Measurements from ENCODE around the gene PWWP2A.

Gene PWWP2A

DNA sequence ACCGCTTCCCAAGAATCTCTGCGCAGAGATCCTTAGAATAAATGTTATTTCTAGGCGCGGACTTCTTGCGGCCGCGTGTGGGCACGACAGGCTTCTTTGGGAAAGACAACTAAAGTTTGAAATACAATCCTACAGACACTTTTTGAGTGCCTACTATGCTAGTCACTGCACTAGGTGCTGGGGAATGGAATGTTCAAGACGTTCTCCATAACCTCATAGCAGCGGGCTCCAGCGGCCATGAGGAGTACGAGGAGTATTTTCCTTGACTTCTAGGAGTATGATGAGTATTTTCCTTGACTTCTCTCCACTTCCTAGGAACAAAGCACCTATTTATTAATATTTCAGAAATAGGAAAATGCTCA, 636 bp upstream of the PWWP2A start:
- H3K4me3 ChIP-seq (ENCODE audit: low read length): no peak overlapping the region

DNA sequence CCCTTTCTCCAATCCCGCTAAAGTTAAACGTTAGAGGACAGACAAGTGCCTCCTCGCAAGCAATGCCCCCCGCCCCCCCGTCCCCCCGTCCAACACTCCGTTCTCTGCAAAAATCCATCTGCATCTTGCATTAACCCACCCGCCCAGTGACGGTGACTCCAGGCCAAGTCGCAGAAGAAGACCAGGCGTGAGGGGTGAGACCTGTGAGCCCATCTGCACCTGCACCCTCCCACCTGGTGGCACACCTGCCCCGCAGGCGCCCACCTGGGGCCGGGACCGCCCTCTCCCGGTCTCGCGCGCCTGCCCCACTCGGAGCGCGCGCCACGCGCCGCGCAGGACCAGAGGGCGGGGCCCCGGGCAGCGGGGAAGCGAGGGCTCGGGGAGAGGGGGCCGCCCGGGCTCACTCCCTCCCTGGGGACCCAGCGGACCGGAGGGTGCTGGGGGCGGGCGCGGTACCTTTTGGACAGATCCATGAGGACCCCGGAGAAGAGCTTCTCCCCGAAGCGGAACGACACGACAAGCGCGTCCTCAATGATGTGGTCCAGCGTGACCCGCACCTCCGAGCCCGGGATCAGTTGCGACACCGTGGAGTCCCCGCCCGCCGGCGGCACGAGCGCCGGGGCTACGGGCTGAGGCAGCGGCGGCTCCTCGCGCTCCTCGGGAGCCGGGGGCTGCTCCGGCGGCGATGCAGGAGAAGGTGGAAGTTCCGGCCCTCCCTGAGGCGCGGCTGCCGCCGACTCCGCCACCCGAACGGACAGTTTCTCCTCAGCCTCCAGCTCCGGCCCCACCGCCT, 705 bp downstream of the PWWP2A start:
- peak overlapping the region; percentile 97 for H3K4me3 ChIP-seq (ENCODE audit: low read length)

More for the DNA sequence above, 636 bp upstream of the PWWP2A start:
- Histone ChIP-seq H3K4me1 (ENCODE audit: control insufficient read depth, insufficient read depth, low read length) (peaks cover 6% of the 10 kb centered on the region), H3K27me3 (ENCODE audit: control insufficient read depth, insufficient read depth, low read length) (no peaks in the 10 kb centered on the region), H3K36me3 (ENCODE audit: insufficient read depth, low read length) (peaks cover 6% of the 10 kb centered on the region), H3K4me2 (ENCODE audit: low read length) (peak overlapping the region; percentile 9), H3K9me3 (replicated peaks; ENCODE audit: low read length) (no peaks in the 10 kb centered on the region), H3K9ac (ENCODE audit: low read depth, low read length) (no peak overlapping the region)

DNA sequence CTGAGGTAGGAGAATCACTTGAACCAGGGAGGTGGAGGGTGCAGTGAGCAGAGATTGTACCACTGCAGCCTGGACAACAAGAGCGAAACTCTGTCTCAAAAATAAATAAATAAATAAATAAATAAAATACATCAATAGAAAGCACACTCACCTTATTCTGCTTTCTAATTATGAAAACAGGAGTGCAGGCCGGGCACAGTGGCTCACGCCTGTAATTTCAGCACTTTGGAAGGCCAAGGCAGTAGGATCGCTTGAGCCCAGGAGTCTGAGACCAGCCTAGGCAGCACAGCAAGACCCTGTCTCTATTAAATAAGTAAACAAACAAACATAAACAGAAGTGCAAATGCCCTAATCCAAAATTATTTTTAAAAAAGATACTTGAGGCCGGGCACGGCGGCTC, 2.3 kb downstream of the PWWP2A start:
- Histone ChIP-seq H3K9me3 (replicated peaks; ENCODE audit: low read length) (no peaks in the 10 kb centered on the region), H3K36me3 (ENCODE audit: insufficient read depth, low read length) (peaks cover 25% of the 10 kb centered on the region), H3K4me2 (ENCODE audit: low read length) (no peak overlapping the region)

More for the DNA sequence above, 705 bp downstream of the PWWP2A start:
- peak overlapping the region; percentile 86 for H3K4me2 ChIP-seq (ENCODE audit: low read length)
- H3K27me3 ChIP-seq (ENCODE audit: control insufficient read depth, insufficient read depth, low read length): no peaks in the 10 kb centered on the region
- peak overlapping the region; percentile 94 for H3K9ac ChIP-seq (ENCODE audit: low read depth, low read length)
- no peaks in the 10 kb centered on the region for H3K9me3 ChIP-seq (replicated peaks; ENCODE audit: low read length)
- H3K4me1 ChIP-seq (ENCODE audit: control insufficient read depth, insufficient read depth, low read length): peaks cover 6% of the 10 kb centered on the region
- peaks cover 11% of the 10 kb centered on the region for H3K36me3 ChIP-seq (ENCODE audit: insufficient read depth, low read length)

DNA sequence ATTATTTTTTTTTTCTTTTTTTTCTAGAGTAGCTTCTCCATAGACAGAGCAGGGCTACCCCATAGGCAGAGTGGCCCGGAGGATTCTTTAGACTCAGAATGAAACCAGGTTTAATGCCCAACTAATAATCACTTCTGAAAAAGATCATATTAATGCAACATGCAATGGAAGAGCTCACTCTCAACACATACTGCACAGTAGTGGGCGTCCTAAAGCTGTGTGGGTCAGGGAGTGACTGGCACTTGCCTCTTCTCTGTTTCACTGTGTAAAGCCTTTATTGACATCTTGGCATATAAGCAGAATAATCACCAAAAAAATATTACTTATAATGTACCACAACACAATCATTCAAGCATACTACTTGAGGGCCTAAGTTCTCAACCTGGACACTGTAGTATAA, 11.1 kb downstream of the PWWP2A start:
- H3K4me3 ChIP-seq (ENCODE audit: low read length): no peak overlapping the region
- no peaks in the 10 kb centered on the region for H3K27me3 ChIP-seq (ENCODE audit: control insufficient read depth, insufficient read depth, low read length)
- no peaks in the 10 kb centered on the region for H3K9me3 ChIP-seq (replicated peaks; ENCODE audit: low read length)
- no peak overlapping the region for H3K9ac ChIP-seq (ENCODE audit: low read depth, low read length)
- no peaks in the 10 kb centered on the region for H3K4me1 ChIP-seq (ENCODE audit: control insufficient read depth, insufficient read depth, low read length)
- no peak overlapping the region for H3K4me2 ChIP-seq (ENCODE audit: low read length)
- H3K36me3 ChIP-seq (ENCODE audit: insufficient read depth, low read length): peaks cover 28% of the 10 kb centered on the region

More for the DNA sequence above, 2.3 kb downstream of the PWWP2A start:
- Histone ChIP-seq H3K9ac (ENCODE audit: low read depth, low read length) (no peak overlapping the region), H3K4me3 (ENCODE audit: low read length) (no peak overlapping the region), H3K4me1 (ENCODE audit: control insufficient read depth, insufficient read depth, low read length) (peaks cover 6% of the 10 kb centered on the region), H3K27me3 (ENCODE audit: control insufficient read depth, insufficient read depth, low read length) (no peaks in the 10 kb centered on the region)

DNA sequence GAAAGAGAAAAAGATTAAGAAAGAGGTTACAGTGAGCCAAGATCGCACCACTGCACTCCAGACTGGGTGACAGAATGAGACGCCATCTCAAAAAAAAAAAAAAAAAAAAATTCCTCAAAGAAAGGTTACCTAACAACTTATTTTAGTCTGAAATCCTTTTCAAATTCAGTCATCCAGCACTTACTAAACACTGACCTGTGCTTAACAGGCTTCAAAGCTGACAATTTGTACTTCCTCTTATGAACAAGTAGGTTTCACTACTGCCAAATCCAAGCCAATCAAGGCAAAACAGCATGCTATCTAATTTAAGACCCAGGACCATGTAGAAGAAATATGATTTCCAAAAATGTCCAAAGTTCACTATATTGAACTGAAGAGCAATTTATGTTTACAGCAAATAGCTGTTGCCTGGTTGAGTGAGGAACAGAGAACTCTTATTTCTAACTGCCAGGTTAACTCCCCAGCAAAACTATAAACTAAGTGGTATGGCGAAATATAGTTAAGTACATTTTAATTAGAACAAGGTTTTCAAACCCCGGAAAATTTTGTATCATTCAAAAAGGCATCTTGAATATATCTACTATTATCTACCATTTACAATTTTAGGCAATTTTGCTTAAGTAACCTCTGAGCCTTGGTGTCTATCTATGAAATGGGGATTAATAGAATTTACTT, 13.4 kb downstream of the PWWP2A start:
- Histone ChIP-seq H3K9me3 (replicated peaks; ENCODE audit: low read length) (no peaks in the 10 kb centered on the region), H3K27me3 (ENCODE audit: control insufficient read depth, insufficient read depth, low read length) (no peaks in the 10 kb centered on the region), H3K4me2 (ENCODE audit: low read length) (no peak overlapping the region), H3K9ac (ENCODE audit: low read depth, low read length) (no peak overlapping the region), H3K4me1 (ENCODE audit: control insufficient read depth, insufficient read depth, low read length) (no peaks in the 10 kb centered on the region), H3K4me3 (ENCODE audit: low read length) (no peak overlapping the region), H3K36me3 (ENCODE audit: insufficient read depth, low read length) (peaks cover 19% of the 10 kb centered on the region)

DNA sequence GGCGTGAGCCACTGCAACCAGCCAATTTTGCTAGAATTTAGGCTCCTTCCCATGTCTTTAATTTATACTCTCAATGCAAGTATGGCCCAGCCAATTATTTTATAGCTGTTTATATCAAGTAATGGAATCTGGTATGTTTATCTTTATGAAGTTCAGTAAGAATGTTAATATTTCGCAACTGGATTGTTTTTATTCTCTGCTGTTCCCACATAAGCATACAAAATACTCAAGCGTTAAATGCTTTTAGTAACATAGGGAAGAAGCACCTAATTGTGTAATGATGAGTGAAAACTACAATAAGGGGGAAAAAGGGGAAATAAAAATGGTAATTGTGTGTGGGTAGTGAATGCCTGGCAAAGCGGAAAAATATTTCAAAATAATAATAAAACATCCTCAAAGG, 21.3 kb downstream of the PWWP2A start:
- Histone ChIP-seq H3K9me3 (replicated peaks; ENCODE audit: low read length) (no peaks in the 10 kb centered on the region), H3K9ac (ENCODE audit: low read depth, low read length) (no peak overlapping the region), H3K36me3 (ENCODE audit: insufficient read depth, low read length) (peaks cover 27% of the 10 kb centered on the region), H3K4me2 (ENCODE audit: low read length) (no peak overlapping the region), H3K4me1 (ENCODE audit: control insufficient read depth, insufficient read depth, low read length) (peaks cover 9% of the 10 kb centered on the region), H3K4me3 (ENCODE audit: low read length) (no peak overlapping the region), H3K27me3 (ENCODE audit: control insufficient read depth, insufficient read depth, low read length) (no peaks in the 10 kb centered on the region)

DNA sequence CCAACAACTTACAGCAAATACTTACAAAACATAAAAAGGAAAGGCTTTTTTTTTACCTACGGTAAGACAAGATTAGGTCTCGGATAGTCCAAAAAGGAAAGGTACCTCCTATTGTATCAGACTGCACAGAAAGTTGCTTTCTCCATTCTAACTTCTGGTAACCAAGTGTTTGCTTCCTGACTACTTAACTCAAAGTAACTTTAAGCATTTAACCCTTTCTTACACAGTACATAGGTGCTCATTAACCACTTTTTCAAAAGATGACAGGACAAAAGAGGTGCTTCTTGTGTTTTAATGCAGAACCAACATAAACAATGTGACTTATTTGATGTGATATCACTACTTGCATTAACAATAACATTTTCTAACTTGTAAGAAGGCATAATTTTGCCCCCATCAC, 23.1 kb downstream of the PWWP2A start:
- peaks cover 33% of the 10 kb centered on the region for H3K36me3 ChIP-seq (ENCODE audit: insufficient read depth, low read length)
- H3K9me3 ChIP-seq (replicated peaks; ENCODE audit: low read length): no peaks in the 10 kb centered on the region
- H3K4me2 ChIP-seq (ENCODE audit: low read length): no peak overlapping the region
- peaks cover 9% of the 10 kb centered on the region for H3K4me1 ChIP-seq (ENCODE audit: control insufficient read depth, insufficient read depth, low read length)
- H3K27me3 ChIP-seq (ENCODE audit: control insufficient read depth, insufficient read depth, low read length): no peaks in the 10 kb centered on the region
- H3K9ac ChIP-seq (ENCODE audit: low read depth, low read length): no peak overlapping the region
- H3K4me3 ChIP-seq (ENCODE audit: low read length): no peak overlapping the region

DNA sequence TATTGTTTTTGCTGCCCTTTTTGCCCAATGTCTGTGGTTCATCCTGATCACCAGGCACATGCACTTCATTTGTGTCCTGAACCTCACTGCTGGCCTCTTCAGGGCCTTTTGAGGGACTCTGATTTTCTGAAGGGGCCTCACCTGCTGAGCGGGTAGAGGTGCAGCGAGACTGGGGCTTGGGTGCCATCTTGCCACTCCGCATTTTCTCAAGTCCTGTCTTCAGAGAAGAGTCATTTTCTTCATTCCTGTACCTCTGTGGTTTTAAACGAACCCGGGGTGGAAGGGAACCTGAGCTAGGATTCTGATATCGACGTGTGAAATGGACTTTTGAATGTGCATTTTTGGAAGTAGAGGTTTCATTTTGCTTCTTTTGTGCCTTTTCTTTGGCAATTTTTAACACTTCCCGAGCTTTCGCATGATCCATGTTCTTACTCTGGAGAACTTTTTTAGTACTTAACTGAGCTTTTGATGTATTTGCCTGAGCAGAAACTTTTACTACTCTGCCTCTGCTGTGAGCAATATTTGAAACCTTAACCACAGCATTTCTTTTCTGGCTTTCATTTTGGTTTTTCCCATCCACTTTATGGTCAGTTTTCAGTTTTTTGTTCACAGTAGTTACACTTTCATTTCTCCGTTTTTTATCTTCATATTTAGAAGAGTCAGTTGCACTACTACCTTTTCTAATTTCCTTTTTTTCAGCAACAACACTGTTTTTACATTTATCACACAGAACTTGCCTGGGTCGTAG, 26.1 kb downstream of the PWWP2A start:
- Histone ChIP-seq H3K27me3 (ENCODE audit: control insufficient read depth, insufficient read depth, low read length) (no peaks in the 10 kb centered on the region), H3K9ac (ENCODE audit: low read depth, low read length) (no peak overlapping the region), H3K36me3 (ENCODE audit: insufficient read depth, low read length) (peaks cover 25% of the 10 kb centered on the region), H3K9me3 (replicated peaks; ENCODE audit: low read length) (no peaks in the 10 kb centered on the region), H3K4me1 (ENCODE audit: control insufficient read depth, insufficient read depth, low read length) (peaks cover 8% of the 10 kb centered on the region), H3K4me3 (ENCODE audit: low read length) (no peak overlapping the region), H3K4me2 (ENCODE audit: low read length) (no peak overlapping the region)

DNA sequence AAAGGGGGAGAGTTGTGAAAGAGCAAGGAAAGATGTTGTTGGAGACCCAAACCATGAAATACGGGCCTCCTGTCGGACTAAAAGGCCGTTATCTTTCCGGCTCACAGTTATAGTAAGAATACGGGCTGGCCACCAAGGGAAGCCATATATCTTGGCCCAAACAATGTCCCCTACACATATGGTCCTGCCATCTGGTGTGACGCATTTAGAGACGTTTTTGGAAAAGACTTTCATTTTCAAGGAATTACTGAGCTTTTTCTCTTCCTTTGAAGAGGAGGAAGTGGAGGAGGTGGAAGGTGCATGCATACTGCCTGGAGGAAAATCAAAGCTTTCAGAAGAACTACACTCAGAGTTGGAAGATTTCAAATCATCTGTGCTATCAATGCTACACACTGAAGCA, 26.7 kb downstream of the PWWP2A start:
- Histone ChIP-seq H3K4me1 (ENCODE audit: control insufficient read depth, insufficient read depth, low read length) (peaks cover 3% of the 10 kb centered on the region), H3K4me2 (ENCODE audit: low read length) (no peak overlapping the region), H3K27me3 (ENCODE audit: control insufficient read depth, insufficient read depth, low read length) (no peaks in the 10 kb centered on the region), H3K36me3 (ENCODE audit: insufficient read depth, low read length) (peaks cover 25% of the 10 kb centered on the region), H3K4me3 (ENCODE audit: low read length) (no peak overlapping the region), H3K9me3 (replicated peaks; ENCODE audit: low read length) (no peaks in the 10 kb centered on the region), H3K9ac (ENCODE audit: low read depth, low read length) (no peak overlapping the region)

DNA sequence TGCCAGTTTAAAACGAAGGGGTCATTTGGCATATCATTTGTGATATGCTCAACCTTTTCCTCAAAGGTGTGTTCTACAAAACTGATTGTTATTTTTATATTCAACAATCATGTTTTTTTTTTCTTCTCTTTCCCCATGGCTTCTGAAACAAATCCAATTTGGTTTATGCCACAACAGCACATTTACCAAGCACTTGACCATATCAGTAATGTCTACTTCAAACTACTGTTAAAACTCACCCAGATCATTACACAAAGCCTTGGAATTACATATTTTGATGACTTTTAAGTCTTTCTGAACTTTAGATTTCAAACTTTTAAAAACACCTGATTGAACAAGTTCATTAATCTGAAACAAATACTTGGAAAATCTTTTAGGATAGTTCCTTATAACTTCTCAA, 29.2 kb downstream of the PWWP2A start:
- H3K4me1 ChIP-seq (ENCODE audit: control insufficient read depth, insufficient read depth, low read length): peaks cover 3% of the 10 kb centered on the region
- H3K36me3 ChIP-seq (ENCODE audit: insufficient read depth, low read length): peaks cover 18% of the 10 kb centered on the region
- no peak overlapping the region for H3K4me3 ChIP-seq (ENCODE audit: low read length)
- H3K27me3 ChIP-seq (ENCODE audit: control insufficient read depth, insufficient read depth, low read length): no peaks in the 10 kb centered on the region
- no peak overlapping the region for H3K9ac ChIP-seq (ENCODE audit: low read depth, low read length)
- no peak overlapping the region for H3K4me2 ChIP-seq (ENCODE audit: low read length)
- H3K9me3 ChIP-seq (replicated peaks; ENCODE audit: low read length): no peaks in the 10 kb centered on the region

DNA sequence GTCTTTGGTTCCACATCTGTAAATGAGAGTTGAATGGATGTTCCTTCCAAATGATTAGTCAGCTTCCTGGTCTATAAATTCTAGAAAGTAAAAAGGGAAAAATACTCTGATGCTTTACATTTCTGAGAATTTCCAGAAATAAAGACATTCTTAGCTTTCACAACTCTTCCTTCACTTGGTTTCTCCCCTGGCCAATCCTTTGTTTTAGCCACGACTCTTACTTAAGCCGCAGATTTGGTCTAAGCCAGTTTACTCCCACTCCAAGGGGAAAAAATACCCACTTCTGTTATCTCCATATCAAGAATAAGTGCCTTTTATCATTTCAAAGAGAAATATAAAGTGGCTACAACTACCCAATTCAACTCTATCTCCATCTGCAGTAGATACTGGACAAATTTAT, 29.7 kb downstream of the PWWP2A start:
- Histone ChIP-seq H3K9me3 (replicated peaks; ENCODE audit: low read length) (no peaks in the 10 kb centered on the region), H3K4me2 (ENCODE audit: low read length) (no peak overlapping the region), H3K4me3 (ENCODE audit: low read length) (no peak overlapping the region), H3K4me1 (ENCODE audit: control insufficient read depth, insufficient read depth, low read length) (peaks cover 3% of the 10 kb centered on the region), H3K9ac (ENCODE audit: low read depth, low read length) (no peak overlapping the region), H3K27me3 (ENCODE audit: control insufficient read depth, insufficient read depth, low read length) (no peaks in the 10 kb centered on the region), H3K36me3 (ENCODE audit: insufficient read depth, low read length) (peaks cover 18% of the 10 kb centered on the region)
